Fibroblast of lung (primary cell): Measurements from ENCODE around the gene OSBP2. TPM values are rescaled to one million over a fixed set of nuclear protein-coding genes. Genes with fewer than 3 reads are reported as not detected.
A peak's percentile ranks its signal among the peaks of the same experiment; 100 is the strongest.

Source experiments
- DNase-seq, 2 donors: peaks; one replicate each; pipeline versions ENCODE4 v3.0.0 to v3.0.0-alpha.2; 2010; ENCODE audit warnings: low read depth in 2 of 2
- H2AFZ ChIP-seq: 2 replicates; pipeline ENCODE4 v1.5.1; 2012; ENCODE audit warnings: low read length, control low read depth, inconsistent platforms
- H3K27ac ChIP-seq: 2 replicates; pipeline ENCODE4 v1.5.1; 2011; ENCODE audit warnings: low read length, control low read depth; ENCODE audit not compliant: insufficient read depth
- H3K27me3 ChIP-seq: 2 replicates; pipeline ENCODE4 v1.5.1; 2011; ENCODE audit warnings: mild to moderate bottlenecking, low read length; ENCODE audit not compliant: control insufficient read depth, insufficient read depth
- H3K36me3 ChIP-seq: 2 replicates; pipeline ENCODE4 v1.5.1; 2011; ENCODE audit warnings: low read length; ENCODE audit not compliant: control insufficient read depth, insufficient read depth
- H3K4me1 ChIP-seq: 2 replicates; pipeline ENCODE4 v1.5.1; 2011; ENCODE audit warnings: low read length; ENCODE audit not compliant: control insufficient read depth, insufficient read depth; ENCODE audit errors: extremely low read depth
- H3K4me2 ChIP-seq: 2 replicates; pipeline ENCODE4 v1.5.1; 2011; ENCODE audit warnings: low read length, control low read depth; ENCODE audit not compliant: insufficient read depth; ENCODE audit errors: extremely low read depth
- H3K4me3 ChIP-seq, 4 experiments: fragments of 200-600 bp in 1 of 4; sonication (generic) in 1 of 4; replicated peaks in 1 of 4; 2 replicates each; pipeline ENCODE4 v1.5.1; 2011 to 2016; ENCODE audit warnings: low read length in 4 of 4, low read depth in 3 of 4, mild to moderate bottlenecking in 3 of 4, control low read depth in 2 of 4, inconsistent platforms in 1 of 4, mixed read lengths in 1 of 4; ENCODE audit not compliant: insufficient read depth in 1 of 4; ENCODE audit errors: control extremely low read depth in 1 of 4
- H3K79me2 ChIP-seq: 2 replicates; pipeline ENCODE4 v1.5.1; 2012; ENCODE audit warnings: mild to moderate bottlenecking, low read length, inconsistent platforms; ENCODE audit not compliant: control insufficient read depth, insufficient read depth
- H3K9ac ChIP-seq: 2 replicates; pipeline ENCODE4 v1.5.1; 2011; ENCODE audit warnings: mild to moderate bottlenecking, low read length, control low read depth; ENCODE audit not compliant: insufficient read depth
- H3K9me3 ChIP-seq: 2 replicates; pipeline ENCODE4 v1.5.1; 2012; ENCODE audit warnings: low read depth, low read length; ENCODE audit not compliant: control insufficient read depth, insufficient read depth
- H4K20me1 ChIP-seq: 2 replicates; pipeline ENCODE4 v1.5.1; 2011; ENCODE audit warnings: low read length; ENCODE audit not compliant: control insufficient read depth, insufficient read depth; ENCODE audit errors: extremely low read depth
- CTCF ChIP-seq, 2 donors: IDR thresholded peaks in 1 of 2; conservative IDR thresholded peaks in 1 of 2; 1 replicate in 1 of 2; 2 replicates in 1 of 2; pipeline ENCODE4 v1.5.1; 2011 to 2012; ENCODE audit warnings: low read length in 2 of 2, control low read depth in 1 of 2, inconsistent platforms in 1 of 2, low read depth in 1 of 2, mild to moderate bottlenecking in 1 of 2
- EZH2 ChIP-seq: IDR thresholded peaks from 2 replicates; pipeline ENCODE4 v1.5.1; 2012; ENCODE audit warnings: low read length, control low read depth, mild to moderate bottlenecking; ENCODE audit errors: missing control alignments
- polyA plus RNA-seq, 2 donors: library from polyadenylated mRNA; depleted of rRNA in 1 of 2; stranded (reverse) in 1 of 2; unstranded in 1 of 2; fragments of >200 nt; gene quantifications; 2 replicates each; pipeline ENCODE4 v1.2.1, GENCODE V29; 2011 to 2012; ENCODE audit warnings: missing spikeins in 1 of 2
- total RNA-seq: library from RNA; depleted of rRNA; stranded (reverse); fragments of >200 nt; gene quantifications from 2 replicates; pipeline ENCODE4 v1.2.1, GENCODE V29; 2014

OSBP2 gene
- total and polyA plus RNA-seq, 2 donors (not counting 1 experiment from before 2014, with no cell fraction given), result 0.40 to 3.8 TPM

- TF ChIP-seq CTCF (conservative IDR thresholded peaks at IDR 0.05 in 1 of 2, IDR thresholded peaks at IDR 0.05 in 1 of 2; ENCODE audit: low read depth in 1 of 2, low read length in 2 of 2), result peak; percentile 64 to 70
- TF ChIP-seq EZH2, result no peak
- H3K4me2 ChIP-seq, result no peak overlapping the region
- H3K36me3 ChIP-seq, result no peaks in the 10 kb centered on the region
- no peaks in the 10 kb centered on the region for H4K20me1 ChIP-seq
- no peak overlapping the region for H2AFZ ChIP-seq
- no peaks in the 10 kb centered on the region for H3K4me1 ChIP-seq
- DNase-seq, result peak; percentile 81 to 84
- no peak overlapping the region for H3K4me3 ChIP-seq
- H3K27ac ChIP-seq, result no peak overlapping the region
- no peaks in the 10 kb centered on the region for H3K27me3 ChIP-seq
- H3K9ac ChIP-seq, result no peak overlapping the region
- H3K9me3 ChIP-seq, result no peaks in the 10 kb centered on the region
- no peaks in the 10 kb centered on the region for H3K79me2 ChIP-seq
Measured at GRCh38 chr22:30763815-30764673, 69.4 kb downstream of the OSBP2 start.

- Histone ChIP-seq H3K9ac (no peak overlapping the region), H3K9me3 (no peaks in the 10 kb centered on the region), H3K36me3 (no peaks in the 10 kb centered on the region), H3K4me3 (no peak overlapping the region), H2AFZ (no peak overlapping the region), H4K20me1 (no peaks in the 10 kb centered on the region), H3K4me2 (no peak overlapping the region), H3K79me2 (no peaks in the 10 kb centered on the region), H3K4me1 (no peaks in the 10 kb centered on the region), H3K27ac (no peak overlapping the region), H3K27me3 (no peaks in the 10 kb centered on the region)
- no peak for TF ChIP-seq EZH2
- DNase-seq, result no peak
Measured at GRCh38 chr22:30767661-30768060, 73.0 kb downstream of the OSBP2 start.

- no peak overlapping the region for H3K27ac ChIP-seq
- no peak for DNase-seq
- no peak overlapping the region for H2AFZ ChIP-seq
- TF ChIP-seq EZH2 (no peak), CTCF (conservative IDR thresholded peaks at IDR 0.05 in 1 of 2, IDR thresholded peaks at IDR 0.05 in 1 of 2; ENCODE audit: low read depth in 1 of 2, low read length in 2 of 2) (no peak)
- no peaks in the 10 kb centered on the region for H3K27me3 ChIP-seq
- no peaks in the 10 kb centered on the region for H3K79me2 ChIP-seq
- H3K4me2 ChIP-seq, result no peak overlapping the region
- H3K9ac ChIP-seq, result no peak overlapping the region
- no peaks in the 10 kb centered on the region for H3K4me1 ChIP-seq
- no peaks in the 10 kb centered on the region for H4K20me1 ChIP-seq
- no peaks in the 10 kb centered on the region for H3K9me3 ChIP-seq
- no peak overlapping the region for H3K4me3 ChIP-seq
- no peaks in the 10 kb centered on the region for H3K36me3 ChIP-seq
Measured at GRCh38 chr22:30770716-30771115, 76.0 kb downstream of the OSBP2 start.
